Gastrocnemius medialis (tissue), 4 donors: ENCODE results near the gene LCNL1.

Source experiments
- POLR2A ChIP-seq, 2 donors: fragments of 450-650 bp; IDR thresholded peaks; one replicate each; pipeline ENCODE4 v1.6.1; 2017; ENCODE audit warnings: antibody characterized with exemption in 2 of 2, mild to moderate bottlenecking in 2 of 2, moderate library complexity in 2 of 2
- TF ChIP-seq, protein P1 (sequence below), 5 experiments: fragments of 450-650 bp in 3 of 5; fragments of 200-600 bp in 2 of 5; sonication (generic) in 2 of 5; IDR thresholded peaks in 4 of 5; conservative IDR thresholded peaks in 1 of 5; 1 replicate in 4 of 5; 2 replicates in 1 of 5; pipeline ENCODE4 v1.5.1; 2016 to 2019; ENCODE audit warnings: antibody characterized with exemption in 5 of 5, mild to moderate bottlenecking in 3 of 5, moderate library complexity in 3 of 5

DNA sequence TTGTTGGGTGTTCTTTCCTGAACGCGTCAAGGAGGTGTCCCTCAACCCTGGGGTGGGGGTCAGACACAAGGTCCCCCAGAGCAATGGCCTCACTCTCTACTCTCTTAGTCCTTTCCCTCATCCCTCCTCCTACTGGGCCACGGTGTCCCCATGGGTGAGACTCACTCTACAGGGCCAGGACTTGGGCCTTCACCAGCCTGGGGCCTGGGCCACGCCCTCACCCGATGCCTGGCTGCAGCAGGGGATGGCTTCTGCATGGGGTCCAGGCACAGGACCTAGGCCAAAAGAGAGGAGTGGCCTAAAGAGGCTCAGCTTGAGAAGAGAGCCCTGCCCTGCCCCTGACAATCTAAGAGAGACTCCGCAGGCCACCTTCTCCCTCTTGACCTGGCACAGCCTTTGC, 24.9 kb upstream of the LCNL1 start:
- TF ChIP-seq, protein P1, sequence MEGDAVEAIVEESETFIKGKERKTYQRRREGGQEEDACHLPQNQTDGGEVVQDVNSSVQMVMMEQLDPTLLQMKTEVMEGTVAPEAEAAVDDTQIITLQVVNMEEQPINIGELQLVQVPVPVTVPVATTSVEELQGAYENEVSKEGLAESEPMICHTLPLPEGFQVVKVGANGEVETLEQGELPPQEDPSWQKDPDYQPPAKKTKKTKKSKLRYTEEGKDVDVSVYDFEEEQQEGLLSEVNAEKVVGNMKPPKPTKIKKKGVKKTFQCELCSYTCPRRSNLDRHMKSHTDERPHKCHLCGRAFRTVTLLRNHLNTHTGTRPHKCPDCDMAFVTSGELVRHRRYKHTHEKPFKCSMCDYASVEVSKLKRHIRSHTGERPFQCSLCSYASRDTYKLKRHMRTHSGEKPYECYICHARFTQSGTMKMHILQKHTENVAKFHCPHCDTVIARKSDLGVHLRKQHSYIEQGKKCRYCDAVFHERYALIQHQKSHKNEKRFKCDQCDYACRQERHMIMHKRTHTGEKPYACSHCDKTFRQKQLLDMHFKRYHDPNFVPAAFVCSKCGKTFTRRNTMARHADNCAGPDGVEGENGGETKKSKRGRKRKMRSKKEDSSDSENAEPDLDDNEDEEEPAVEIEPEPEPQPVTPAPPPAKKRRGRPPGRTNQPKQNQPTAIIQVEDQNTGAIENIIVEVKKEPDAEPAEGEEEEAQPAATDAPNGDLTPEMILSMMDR (IDR thresholded peaks at IDR 0.05 in 4 of 5, conservative IDR thresholded peaks at IDR 0.05 in 1 of 5): no peak
- no peak for TF ChIP-seq POLR2A (IDR thresholded peaks at IDR 0.05)
